HG03066 (cell line): ENCODE measurements around the gene PTPN4.
"Not testable (repeated sequence)": the region's sequence is repeated elsewhere in the genome, so short reads cannot be mapped to it uniquely, and the experiment has no call there.

Experiments used
- ATAC-seq: cut with Tn5 transposase; IDR thresholded peaks from one replicate; pipeline ENCODE4 v1.9.1; 2021; ENCODE audit warnings: low read depth; ENCODE audit not compliant: unreplicated experiment

Gene PTPN4

DNA sequence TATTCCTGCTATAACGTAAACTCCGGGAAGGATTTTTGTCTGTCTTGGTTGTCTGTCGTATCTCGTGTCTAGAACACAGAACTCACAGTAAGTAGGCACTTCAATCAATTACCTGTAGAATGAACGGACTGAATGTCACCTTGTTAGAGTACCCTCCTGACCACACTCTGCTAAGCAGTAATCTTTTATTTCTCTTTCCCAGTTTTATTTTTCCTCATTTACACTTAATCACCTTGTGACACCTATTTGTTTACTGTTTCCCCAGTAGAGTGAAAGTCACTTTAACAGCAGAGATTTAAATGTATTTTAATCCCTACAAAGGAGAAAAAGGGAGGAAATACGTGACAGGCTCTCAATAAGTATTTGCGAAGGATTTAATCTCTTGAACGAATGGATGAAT is 252.6 kb downstream of the PTPN4 start:
- ATAC-seq, result no peak

DNA sequence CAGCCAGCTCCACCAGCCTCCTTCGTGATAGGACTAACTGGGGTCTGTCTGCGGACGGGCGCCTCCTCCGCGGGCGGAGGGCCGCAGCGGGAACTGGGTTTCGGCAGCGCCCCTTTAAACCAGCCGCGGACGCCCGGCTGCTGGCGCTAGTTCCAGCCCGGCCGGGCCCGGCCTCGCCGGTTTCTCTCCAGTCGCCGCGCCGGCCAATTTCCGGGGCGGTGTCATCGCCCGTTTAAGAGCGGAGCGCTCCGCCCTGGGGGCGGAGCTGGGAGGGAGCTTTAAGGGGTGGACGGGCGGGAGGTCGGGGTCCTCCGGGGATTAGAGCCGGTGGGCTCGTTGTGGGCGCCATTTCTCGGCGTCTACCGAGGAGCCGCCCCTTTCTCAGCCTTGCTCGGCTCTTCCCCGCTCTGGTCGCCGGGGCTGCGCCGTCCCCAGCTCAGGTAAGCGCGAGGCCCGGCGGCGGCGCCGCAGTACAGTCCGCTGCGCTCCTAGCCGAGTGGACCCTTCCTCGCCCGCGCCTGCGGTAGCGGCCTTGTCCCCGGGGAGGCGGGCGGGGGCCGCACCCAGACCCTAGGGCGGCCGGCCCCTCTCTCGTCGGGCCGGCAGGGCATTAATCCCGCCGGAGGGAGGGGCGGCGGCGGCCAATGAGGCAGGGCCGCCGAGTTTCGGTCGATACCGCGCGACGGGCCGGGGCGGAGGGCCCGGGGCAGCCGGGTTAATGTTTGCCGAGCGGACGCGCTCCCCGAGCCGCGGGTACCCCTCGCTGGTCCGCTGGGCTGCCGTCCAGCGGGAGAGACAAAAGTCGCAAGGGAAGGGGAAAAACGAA is 253.3 kb downstream of the PTPN4 start, which contains the start of gene EPB41L5:
Gene EPB41L5 (plus strand): TSS at position 307 of the 826 bp plus-strand sequence. CDS start 6,008 bp downstream, outside the sequence.
- ATAC-seq, result peak; percentile 82

DNA sequence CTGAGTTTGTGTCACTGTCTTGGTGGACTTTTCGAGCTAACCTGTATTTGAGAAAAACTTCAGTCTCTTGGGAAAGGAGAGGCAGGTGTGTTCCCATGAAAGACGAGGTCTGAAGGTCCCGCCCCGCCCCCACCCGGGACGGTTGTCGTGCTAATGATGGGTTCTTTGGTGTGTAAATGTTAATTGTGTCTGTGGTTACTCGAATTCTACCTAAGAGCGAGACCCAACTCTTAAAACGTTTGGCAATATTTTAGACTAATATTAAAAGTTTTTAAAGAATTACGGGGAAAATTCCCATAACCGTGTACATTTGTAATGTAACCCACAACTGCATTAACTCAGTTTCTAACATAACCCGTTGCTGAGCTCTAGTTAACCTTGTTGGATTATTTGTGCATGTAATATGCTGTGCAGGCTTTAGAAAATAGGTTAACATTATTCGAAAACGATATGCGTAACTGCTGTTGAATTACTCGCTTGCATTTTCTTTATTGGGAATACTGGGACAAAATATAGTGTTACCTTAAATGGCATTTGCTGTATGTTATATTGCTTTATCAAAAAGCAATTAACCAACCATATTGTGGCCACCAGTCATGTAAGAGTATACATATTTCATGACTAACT is 254.0 kb downstream of the PTPN4 start:
- no peak for ATAC-seq

DNA sequence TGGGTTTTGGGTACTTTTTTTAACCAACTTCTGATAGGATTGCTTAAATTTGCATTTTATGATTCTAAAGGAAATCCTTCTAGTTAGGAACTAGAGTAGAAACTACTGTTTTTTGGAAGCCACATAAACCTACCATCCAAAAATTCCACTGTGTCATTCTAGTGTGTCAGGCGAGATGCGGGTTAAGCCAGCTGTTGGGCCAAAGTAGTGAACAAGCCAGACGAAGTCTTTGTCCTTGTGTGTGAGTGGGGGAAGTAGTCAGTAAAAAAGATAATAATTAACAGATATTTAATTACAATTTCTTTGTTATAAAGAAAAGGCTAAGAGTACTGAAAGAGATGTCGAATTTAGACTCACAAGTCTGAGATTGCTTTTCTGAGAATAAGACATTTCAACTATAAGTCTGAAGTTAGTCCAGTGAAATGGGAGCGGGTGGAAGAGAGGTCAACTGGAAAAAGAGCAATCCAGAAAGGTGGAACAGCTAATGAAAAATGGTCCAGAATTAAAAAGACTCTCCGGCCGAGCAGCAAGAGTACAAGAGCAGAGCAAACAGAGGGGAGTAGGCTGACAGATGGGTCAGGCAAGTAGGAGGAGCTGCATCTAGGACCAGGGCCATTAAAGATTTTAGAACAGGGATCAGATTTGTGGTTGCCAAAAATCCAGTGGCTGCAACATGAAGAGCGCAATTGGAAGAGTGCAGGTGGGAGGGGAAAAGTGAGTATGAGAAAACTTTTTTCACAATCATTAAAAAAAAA is 254.7 kb downstream of the PTPN4 start:
- ATAC-seq, result no peak

DNA sequence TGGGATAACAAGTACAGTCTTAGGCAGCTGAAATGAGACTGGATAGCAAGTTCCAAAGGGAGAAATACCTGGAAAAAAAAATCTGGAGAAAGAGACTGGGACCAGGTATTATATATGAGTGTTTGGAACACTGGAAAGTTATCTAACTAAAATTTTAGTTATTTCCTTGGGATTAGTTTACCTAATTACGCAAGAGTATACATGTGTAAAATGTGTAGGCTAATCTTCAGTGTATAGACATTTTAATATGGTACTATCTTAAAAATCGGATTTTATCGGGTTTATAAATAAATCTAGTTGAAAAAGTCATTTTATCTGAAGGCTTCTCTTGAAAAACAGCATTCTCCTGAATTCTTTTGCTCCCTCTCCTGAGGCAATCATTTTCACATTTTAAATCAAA is 257.1 kb downstream of the PTPN4 start:
- ATAC-seq, result no peak

DNA sequence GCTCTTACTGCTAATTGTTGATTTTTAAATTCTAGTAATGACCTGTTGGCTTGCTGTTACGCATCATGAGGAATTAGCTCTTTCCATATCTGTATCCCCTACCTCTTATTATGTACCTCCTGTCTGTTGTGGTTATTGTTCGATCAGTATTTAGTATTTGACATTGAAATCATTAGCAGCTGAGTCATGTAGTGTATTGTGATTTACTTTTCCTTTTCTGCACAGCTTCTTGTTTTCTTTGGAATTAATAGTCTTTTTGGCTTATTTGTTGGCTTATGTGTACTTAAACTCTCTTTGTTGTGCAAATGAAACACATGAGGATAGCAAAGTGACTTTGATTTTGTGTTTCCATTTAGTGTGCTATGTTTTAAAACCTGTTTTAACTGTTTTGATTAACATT is 257.5 kb downstream of the PTPN4 start:
- no peak for ATAC-seq

DNA sequence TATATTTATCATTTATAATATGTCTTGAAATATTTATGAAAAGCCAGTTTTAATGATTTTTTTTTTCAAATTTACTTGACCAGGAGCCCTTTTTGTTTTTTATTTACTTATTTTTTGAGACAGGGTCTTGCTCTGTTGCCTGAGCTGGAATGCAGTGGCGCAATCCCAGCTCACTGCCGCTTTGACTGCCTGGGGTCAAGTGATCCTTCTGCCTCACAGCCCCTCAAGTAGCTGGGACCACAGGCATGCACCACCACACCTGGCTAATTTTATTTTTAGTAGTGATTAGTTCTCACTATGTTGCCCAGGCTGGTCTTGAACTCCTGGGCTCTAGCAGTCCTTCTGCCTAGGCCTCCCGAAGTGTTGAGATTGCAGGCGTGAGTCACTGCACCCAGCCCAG is 258.8 kb downstream of the PTPN4 start:
- ATAC-seq, result no peak

DNA sequence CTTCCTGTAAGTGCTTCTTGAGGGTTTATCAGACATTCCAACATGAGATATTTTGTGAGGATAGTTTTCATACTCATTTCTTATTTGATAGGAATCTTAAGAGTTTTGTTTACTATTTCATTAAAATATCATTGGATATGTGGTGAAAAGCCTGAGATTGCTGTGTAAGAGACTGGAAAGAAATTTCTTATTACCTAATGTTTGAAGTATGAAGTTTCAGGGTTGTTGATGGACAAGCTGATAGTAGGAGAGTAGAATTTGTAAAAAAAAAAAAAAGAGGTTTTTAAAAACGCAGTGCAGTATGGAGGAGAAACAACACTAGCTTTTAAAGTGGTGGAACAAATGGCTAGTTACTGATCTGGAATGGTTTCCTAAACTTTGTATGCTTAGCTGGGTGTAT is 260.8 kb downstream of the PTPN4 start:
- ATAC-seq, result no peak

DNA sequence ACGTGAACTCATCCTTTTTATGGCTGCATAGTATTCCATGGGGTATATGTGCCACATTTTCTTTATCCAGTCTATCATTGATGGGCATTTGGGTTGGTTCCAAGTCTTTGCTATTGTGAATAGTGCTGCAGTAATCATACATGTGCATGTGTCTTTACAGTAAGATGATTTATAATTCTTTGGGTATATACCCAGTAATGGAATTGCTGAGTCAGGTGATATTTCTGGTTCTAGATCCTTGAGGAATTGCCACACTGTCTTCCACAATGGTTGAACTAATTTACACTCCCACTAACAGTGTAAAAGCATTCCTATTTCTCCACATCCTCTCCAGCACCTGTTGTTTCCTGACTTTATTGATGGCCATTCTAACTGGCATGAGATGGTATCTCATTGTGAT is 262.8 kb downstream of the PTPN4 start:
- ATAC-seq, result not testable (repeated sequence)

DNA sequence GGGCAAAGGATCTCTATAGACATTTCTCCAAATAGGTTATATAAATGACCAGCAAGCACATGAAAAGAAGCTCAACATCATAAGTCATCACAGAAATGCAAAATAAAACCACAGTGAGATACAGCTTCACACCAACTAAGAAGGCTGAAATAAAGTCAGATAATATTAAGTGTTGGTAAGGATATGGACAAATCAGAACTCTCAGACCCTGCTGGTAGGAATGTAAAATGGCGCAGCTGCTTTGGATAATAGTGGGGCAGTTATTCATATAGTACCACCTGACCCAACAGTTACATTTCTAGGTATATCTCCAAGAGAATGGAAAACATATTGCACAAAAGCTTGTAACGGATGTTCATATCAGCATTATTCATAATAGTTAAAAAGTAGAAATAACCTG is 267.2 kb downstream of the PTPN4 start:
- ATAC-seq, result no peak

DNA sequence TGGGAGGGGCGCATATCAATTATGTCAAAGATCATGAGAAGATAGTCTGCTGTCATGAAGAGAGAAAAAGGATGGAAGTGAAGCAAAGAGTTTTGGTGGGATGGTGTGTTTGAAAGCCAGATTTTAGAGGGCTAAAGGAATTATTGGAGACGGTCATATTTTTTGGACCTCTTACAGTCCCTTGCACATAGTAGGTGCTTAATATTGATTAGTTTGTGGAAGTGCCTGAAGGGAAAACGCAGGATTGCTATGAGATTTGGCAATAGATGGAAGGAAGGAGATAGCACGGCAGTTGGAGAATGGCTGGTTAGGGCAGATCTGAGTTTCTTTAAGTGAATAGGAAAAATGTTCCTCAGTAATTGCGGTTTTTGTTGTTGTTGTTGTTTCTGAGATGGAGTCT is 269.1 kb downstream of the PTPN4 start:
- ATAC-seq, result no peak

DNA sequence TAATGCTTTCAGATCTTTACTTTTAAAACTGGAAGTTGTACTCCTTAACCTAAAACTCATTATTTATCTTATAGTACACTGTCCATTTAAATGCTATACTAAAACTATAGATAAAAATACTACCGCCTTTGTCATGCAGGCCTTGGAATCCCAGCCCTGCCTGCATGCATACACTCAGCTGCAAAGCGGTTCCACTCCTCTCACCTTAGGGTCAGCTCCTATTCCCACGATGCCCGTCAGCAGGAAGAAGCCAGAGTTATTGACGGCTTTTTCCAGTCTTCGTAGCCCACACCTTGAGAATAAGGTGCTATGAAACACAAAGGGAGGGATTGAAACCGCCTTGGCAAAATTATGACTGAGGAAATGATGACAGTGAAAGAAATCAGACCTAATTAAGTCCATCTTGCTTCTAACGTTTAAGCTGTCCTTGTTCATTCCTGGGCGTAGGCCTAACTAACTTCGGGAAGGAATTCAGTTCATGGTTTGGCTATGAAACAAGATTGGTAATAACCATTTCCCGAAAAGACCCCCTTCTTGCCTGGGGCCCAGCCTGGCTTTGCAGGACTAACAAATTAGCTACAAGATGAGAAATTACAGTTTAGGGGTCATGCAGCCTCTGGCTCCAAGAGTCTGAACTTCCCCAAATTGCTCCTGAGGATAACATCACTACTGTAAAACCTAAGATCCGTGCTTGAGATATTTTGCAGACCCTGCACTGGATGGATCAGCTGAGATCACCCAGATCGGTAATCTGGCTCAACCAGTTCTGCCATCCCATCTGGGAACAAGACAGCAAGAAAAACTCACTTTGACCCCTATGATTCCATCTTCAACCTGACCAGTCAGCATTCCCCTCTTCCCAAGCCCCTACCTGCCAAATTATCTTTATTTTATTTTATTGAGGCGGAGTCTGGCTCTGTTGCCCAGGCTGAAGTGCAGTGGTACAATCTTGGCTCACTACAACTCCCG is 270.2 kb downstream of the PTPN4 start:
- ATAC-seq, result no peak

DNA sequence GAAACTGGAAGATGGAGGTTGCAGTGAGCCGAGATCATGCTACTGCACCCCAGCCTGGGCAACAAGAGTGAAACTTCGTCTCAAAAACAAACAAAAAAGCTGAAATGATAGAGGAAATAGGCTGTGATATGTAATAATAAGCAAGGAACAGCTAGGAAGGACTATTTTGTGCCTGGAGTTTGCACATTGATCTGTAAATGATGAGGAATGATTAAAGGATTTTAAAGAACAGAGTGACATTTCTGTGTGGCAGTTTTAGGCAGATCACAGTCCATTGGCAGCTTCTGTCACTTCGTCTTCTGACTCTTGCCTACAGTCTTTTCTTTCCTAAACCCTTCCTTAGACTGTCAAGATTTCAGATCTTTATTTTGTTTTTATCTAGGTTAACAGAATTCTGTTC is 272.6 kb downstream of the PTPN4 start:
- ATAC-seq, result no peak
